GM18508 (cell line): ENCODE measurements around the gene RCBTB2.
A peak's percentile ranks its signal among the peaks of the same experiment; 100 is the strongest.
"Not testable (repeated sequence)": the region's sequence is repeated elsewhere in the genome, so short reads cannot be mapped to it uniquely, and the experiment has no call there.

Experiments used
- ATAC-seq: cut with Tn5 transposase; IDR thresholded peaks from one replicate; pipeline ENCODE4 v1.9.1; 2021; ENCODE audit warnings: moderate number of reproducible peaks; ENCODE audit not compliant: insufficient read depth, unreplicated experiment

RCBTB2 gene

GRCh38 chr13:48532506-48533499, at the start of gene RCBTB2:
RCBTB2 (minus strand) TSS chr13:48533080; CDS start chr13:48521939, 11,141 bp downstream.
- peak; percentile 67 for ATAC-seq

GRCh38 chr13:48582084-48582483, 49.2 kb upstream of the RCBTB2 start:
- no peak for ATAC-seq

- ATAC-seq = no peak
These were observed 48.0 kb upstream of the RCBTB2 start for GRCh38 chr13:48580896-48581295.

GRCh38 chr13:48580185-48580803, 47.4 kb upstream of the RCBTB2 start:
- no peak for ATAC-seq

- not testable (repeated sequence) for ATAC-seq
These were observed 47.0 kb upstream of the RCBTB2 start for GRCh38 chr13:48579919-48580180.

GRCh38 chr13:48579165-48579918, 46.5 kb upstream of the RCBTB2 start:
- peak; percentile 59 for ATAC-seq

- peak; percentile 28 for ATAC-seq
These were observed 45.8 kb upstream of the RCBTB2 start for GRCh38 chr13:48578516-48579164.

- no peak for ATAC-seq
These were observed 43.6 kb upstream of the RCBTB2 start for GRCh38 chr13:48576448-48577010.

GRCh38 chr13:48575031-48575430, 42.2 kb upstream of the RCBTB2 start:
- ATAC-seq = no peak

- ATAC-seq = no peak
These were observed 41.3 kb upstream of the RCBTB2 start for GRCh38 chr13:48574041-48574796.

- no peak for ATAC-seq
These were observed 40.5 kb upstream of the RCBTB2 start for GRCh38 chr13:48573213-48574007.

GRCh38 chr13:48571126-48571913, 38.4 kb upstream of the RCBTB2 start:
- ATAC-seq = no peak

- no peak for ATAC-seq
These were observed 37.4 kb upstream of the RCBTB2 start for GRCh38 chr13:48570216-48570828.

- no peak for ATAC-seq
These were observed 36.3 kb upstream of the RCBTB2 start for GRCh38 chr13:48569104-48569666.

GRCh38 chr13:48568370-48569103, 35.7 kb upstream of the RCBTB2 start:
- ATAC-seq = no peak

- ATAC-seq = no peak
These were observed 34.9 kb upstream of the RCBTB2 start for GRCh38 chr13:48567515-48568369.
